ENCODE measurements around the gene NUCB2.

NUCB2 gene

GRCh38 chr11:17378655-17379054, 102.1 kb downstream of the NUCB2 start:
- no peak overlapping the region for H3K4me3 ChIP-seq (ENCODE audit: control insufficient read depth, low read depth, low read length)
- no peak for TF ChIP-seq CTCF (conservative IDR thresholded peaks at IDR 0.05; ENCODE audit: control insufficient read depth, insufficient read depth, low read depth, low read length)
- DNase-seq (ENCODE audit: low read depth), result no peak

- H3K4me3 ChIP-seq (ENCODE audit: control insufficient read depth, low read depth, low read length), result no peak overlapping the region
- TF ChIP-seq CTCF (conservative IDR thresholded peaks at IDR 0.05; ENCODE audit: control insufficient read depth, insufficient read depth, low read depth, low read length), result no peak
- DNase-seq (ENCODE audit: low read depth), result no peak
Measured at GRCh38 chr11:17379383-17380180, 103.0 kb downstream of the NUCB2 start.

- peak; percentile 31 for DNase-seq (ENCODE audit: low read depth)
- no peak for TF ChIP-seq CTCF (conservative IDR thresholded peaks at IDR 0.05; ENCODE audit: control insufficient read depth, insufficient read depth, low read depth, low read length)
- no peak overlapping the region for H3K4me3 ChIP-seq (ENCODE audit: control insufficient read depth, low read depth, low read length)
Measured at GRCh38 chr11:17381156-17381555, 104.6 kb downstream of the NUCB2 start.
